ENCODE results near the gene TCAIM. TPM values are rescaled to one million over a fixed set of nuclear protein-coding genes. Genes with fewer than 3 reads are reported as not detected.

The TCAIM gene
- total and polyA plus RNA-seq, 10 of the 15 experiments (the other 5 are each of a cell fraction or from before 2014, with no cell fraction given) = 14.5 to 22.9 (median 17.8) TPM

DNA sequence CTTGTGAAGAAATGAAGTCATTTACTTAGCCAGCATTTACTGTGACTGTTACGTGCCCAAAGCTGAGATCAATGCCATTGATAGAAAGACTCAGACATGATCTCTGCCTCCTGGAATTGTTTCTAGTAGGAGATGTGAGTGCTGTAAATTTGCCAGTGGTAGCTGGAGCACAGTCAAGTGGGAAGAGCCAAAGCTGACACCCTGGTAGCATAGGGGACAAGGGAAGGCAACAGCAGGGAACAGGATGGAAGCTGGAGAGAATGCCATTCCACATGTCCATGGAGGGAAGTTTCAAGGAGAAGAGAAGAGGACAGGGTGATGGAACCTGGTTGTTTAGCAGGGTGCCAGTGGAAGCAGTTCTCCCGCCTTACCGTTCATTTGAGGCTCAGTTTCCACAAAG, 64.0 kb downstream of the TCAIM start:
- H3K9me3 ChIP-seq (replicated peaks; ENCODE audit: control insufficient read depth, insufficient read depth, low read length) = no peaks in the 10 kb centered on the region
- no peaks in the 10 kb centered on the region for H3K79me2 ChIP-seq (ENCODE audit: control insufficient read depth, insufficient read depth, low read length)
- intact Hi-C loops (cut with micrococcal nuclease; ENCODE audit: unreplicated experiment) (no loop called here), in situ Hi-C loops (cut with MboI) (no loop called here)
- no peaks in the 10 kb centered on the region for H4K20me1 ChIP-seq (ENCODE audit: control insufficient read depth, insufficient read depth)
- DNase-seq (ENCODE audit: low read depth, low spot score) (no peak), FAIRE-seq (no peak), ATAC-seq (no peak)
- TF ChIP-seq, protein P1, sequence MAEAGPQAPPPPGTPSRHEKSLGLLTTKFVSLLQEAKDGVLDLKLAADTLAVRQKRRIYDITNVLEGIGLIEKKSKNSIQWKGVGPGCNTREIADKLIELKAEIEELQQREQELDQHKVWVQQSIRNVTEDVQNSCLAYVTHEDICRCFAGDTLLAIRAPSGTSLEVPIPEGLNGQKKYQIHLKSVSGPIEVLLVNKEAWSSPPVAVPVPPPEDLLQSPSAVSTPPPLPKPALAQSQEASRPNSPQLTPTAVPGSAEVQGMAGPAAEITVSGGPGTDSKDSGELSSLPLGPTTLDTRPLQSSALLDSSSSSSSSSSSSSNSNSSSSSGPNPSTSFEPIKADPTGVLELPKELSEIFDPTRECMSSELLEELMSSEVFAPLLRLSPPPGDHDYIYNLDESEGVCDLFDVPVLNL (IDR thresholded peaks at IDR 0.05; ENCODE audit: low read depth, low read length) = no peak
- no peak for TF ChIP-seq IRF4 (IDR thresholded peaks at IDR 0.05; ENCODE audit: low read depth, low read length)
- TF ChIP-seq, protein P2, sequence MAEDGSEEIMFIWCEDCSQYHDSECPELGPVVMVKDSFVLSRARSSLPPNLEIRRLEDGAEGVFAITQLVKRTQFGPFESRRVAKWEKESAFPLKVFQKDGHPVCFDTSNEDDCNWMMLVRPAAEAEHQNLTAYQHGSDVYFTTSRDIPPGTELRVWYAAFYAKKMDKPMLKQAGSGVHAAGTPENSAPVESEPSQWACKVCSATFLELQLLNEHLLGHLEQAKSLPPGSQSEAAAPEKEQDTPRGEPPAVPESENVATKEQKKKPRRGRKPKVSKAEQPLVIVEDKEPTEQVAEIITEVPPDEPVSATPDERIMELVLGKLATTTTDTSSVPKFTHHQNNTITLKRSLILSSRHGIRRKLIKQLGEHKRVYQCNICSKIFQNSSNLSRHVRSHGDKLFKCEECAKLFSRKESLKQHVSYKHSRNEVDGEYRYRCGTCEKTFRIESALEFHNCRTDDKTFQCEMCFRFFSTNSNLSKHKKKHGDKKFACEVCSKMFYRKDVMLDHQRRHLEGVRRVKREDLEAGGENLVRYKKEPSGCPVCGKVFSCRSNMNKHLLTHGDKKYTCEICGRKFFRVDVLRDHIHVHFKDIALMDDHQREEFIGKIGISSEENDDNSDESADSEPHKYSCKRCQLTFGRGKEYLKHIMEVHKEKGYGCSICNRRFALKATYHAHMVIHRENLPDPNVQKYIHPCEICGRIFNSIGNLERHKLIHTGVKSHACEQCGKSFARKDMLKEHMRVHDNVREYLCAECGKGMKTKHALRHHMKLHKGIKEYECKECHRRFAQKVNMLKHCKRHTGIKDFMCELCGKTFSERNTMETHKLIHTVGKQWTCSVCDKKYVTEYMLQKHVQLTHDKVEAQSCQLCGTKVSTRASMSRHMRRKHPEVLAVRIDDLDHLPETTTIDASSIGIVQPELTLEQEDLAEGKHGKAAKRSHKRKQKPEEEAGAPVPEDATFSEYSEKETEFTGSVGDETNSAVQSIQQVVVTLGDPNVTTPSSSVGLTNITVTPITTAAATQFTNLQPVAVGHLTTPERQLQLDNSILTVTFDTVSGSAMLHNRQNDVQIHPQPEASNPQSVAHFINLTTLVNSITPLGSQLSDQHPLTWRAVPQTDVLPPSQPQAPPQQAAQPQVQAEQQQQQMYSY (CRISPR knock-in tag; IDR thresholded peaks at IDR 0.05) = no peak
- no peak for TF ChIP-seq ZNF207 (IDR thresholded peaks at IDR 0.05; ENCODE audit: borderline replicate concordance)
- no peak for TF ChIP-seq EZH2 (IDR thresholded peaks at IDR 0.05; ENCODE audit: borderline replicate concordance, control insufficient read depth, low read depth, low read length)
- TF ChIP-seq CBFB (IDR thresholded peaks at IDR 0.05; ENCODE audit: low read depth) = no peak
- TF ChIP-seq, protein P3, sequence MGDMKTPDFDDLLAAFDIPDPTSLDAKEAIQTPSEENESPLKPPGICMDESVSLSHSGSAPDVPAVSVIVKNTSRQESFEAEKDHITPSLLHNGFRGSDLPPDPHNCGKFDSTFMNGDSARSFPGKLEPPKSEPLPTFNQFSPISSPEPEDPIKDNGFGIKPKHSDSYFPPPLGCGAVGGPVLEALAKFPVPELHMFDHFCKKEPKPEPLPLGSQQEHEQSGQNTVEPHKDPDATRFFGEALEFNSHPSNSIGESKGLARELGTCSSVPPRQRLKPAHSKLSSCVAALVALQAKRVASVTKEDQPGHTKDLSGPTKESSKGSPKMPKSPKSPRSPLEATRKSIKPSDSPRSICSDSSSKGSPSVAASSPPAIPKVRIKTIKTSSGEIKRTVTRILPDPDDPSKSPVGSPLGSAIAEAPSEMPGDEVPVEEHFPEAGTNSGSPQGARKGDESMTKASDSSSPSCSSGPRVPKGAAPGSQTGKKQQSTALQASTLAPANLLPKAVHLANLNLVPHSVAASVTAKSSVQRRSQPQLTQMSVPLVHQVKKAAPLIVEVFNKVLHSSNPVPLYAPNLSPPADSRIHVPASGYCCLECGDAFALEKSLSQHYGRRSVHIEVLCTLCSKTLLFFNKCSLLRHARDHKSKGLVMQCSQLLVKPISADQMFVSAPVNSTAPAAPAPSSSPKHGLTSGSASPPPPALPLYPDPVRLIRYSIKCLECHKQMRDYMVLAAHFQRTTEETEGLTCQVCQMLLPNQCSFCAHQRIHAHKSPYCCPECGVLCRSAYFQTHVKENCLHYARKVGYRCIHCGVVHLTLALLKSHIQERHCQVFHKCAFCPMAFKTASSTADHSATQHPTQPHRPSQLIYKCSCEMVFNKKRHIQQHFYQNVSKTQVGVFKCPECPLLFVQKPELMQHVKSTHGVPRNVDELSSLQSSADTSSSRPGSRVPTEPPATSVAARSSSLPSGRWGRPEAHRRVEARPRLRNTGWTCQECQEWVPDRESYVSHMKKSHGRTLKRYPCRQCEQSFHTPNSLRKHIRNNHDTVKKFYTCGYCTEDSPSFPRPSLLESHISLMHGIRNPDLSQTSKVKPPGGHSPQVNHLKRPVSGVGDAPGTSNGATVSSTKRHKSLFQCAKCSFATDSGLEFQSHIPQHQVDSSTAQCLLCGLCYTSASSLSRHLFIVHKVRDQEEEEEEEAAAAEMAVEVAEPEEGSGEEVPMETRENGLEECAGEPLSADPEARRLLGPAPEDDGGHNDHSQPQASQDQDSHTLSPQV (IDR thresholded peaks at IDR 0.05) = no peak
- ChIA-PET SMC1A (ENCODE audit: uncharacterized antibody, unreplicated experiment) (interaction anchor here (0.6 kb wide), 1 partner anchor 112 kb away, joined by 4 read pairs; no protein-coding TSS in a partner anchor), POLR2A (no interaction called here), RAD21 (ENCODE audit: unreplicated experiment) (no interaction called here), CTCF (no interaction called here)
- H3K36me3 ChIP-seq (ENCODE audit: control insufficient read depth in 2 of 2, insufficient read depth in 2 of 2, low read length in 1 of 2) = peaks cover 0 to 2% of the 10 kb centered on the region in 2 experiments; a peak in 1 of 4 replicates
- no peak overlapping the region for H3K4me2 ChIP-seq (ENCODE audit: control insufficient read depth, insufficient read depth)
- no peaks in the 10 kb centered on the region for H3K4me1 ChIP-seq (ENCODE audit: control insufficient read depth, insufficient read depth, low read length)
- H3K27me3 ChIP-seq (replicated peaks in 1 of 2; ENCODE audit: control insufficient read depth in 2 of 2, insufficient read depth in 2 of 2, low read length in 1 of 2) = no peaks in the 10 kb centered on the region
- H3K9ac ChIP-seq (ENCODE audit: control insufficient read depth, insufficient read depth, low read length) = no peak overlapping the region
- 100% methylated on average over 3 of the region's 3 CpGs for WGBS (ENCODE audit: insufficient coverage, insufficient replicate concordance, low lambda C conversion rate, missing lambda C conversion rate)
- no peak overlapping the region for H3K27ac ChIP-seq (ENCODE audit: control insufficient read depth, insufficient read depth)
- H2AFZ ChIP-seq (ENCODE audit: control insufficient read depth, low read depth, low read length) = no peak overlapping the region
- BruUV-seq (replicated peaks) = no TSS peak
- H3K4me3 ChIP-seq = no peak overlapping the region

Measured in GM12878 (cell line).